ENCODE results near the gene MIA. TPM values are rescaled to one million over a fixed set of nuclear protein-coding genes. Genes with fewer than 3 reads are reported as not detected.
"Not testable (repeated sequence)": the region's sequence is repeated elsewhere in the genome, so short reads cannot be mapped to it uniquely, and the experiment has no call there.

MIA gene
- total and polyA plus RNA-seq, 9 of the 15 experiments (the other 6 are each of a cell fraction or from before 2014, with no cell fraction given) = 0.21 TPM; not detected in 8

DNA sequence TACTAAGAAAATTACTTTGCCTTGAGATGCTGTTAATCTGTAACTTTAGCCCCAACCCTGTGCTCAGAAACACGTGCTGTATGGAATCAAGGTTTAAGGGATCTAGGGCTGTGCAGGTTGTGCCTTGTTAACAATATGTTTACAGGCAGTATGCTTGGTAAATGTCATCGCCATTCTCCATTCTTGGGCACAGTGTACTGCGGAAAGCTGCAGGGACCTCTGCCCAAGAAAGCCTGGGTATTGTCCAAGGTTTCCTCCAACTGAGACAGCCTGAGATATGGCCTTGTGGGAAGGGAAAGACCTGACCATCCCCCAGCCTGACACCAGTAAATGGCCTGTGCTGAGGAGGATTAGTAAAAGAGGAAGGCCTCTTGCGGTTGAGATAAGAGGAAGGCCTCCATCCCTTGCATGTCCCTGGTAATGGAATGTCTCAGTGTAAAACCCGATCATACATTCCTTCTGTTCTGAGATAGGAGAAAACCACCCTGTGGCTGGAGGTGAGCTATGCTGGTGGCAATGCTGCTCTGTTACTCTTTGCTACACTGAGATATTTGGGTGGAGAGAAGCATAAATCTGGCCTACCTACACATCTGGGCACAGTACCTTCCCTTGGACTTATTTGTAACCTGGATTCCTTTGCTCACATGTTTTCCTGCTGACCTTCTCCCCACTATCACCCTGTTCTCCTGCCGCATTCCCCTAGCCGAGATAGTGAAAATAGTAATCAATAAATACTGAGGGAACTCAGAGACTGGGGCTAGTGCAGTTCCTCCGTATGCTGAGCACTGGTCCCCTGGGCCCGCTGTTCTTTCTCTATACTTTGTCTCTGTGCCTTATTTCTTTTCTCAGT, 47.6 kb downstream of the MIA start:
- H3K27me3 ChIP-seq (ENCODE audit: control insufficient read depth in 2 of 2, insufficient read depth in 2 of 2, low read length in 2 of 2); CTCF ChIA-PET (ENCODE audit: low intra/inter-chr PET ratio); H3K9me1 ChIP-seq (ENCODE audit: control insufficient read depth, insufficient read depth, low read length); H3K4me3 ChIP-seq; H3K9me3 ChIP-seq (replicated peaks; ENCODE audit: control insufficient read depth, insufficient read depth, low read depth, low read length); H3K36me3 ChIP-seq (ENCODE audit: control insufficient read depth, insufficient read depth, low read length); H4K20me1 ChIP-seq (replicated peaks; ENCODE audit: control insufficient read depth, insufficient read depth, low read length); H3K79me2 ChIP-seq (ENCODE audit: control insufficient read depth, insufficient read depth, low read length); in situ Hi-C loops (cut with MboI); TF ChIP-seq NR2C2 (CRISPR knock-in tag; IDR thresholded peaks at IDR 0.05); TEAD4 (CRISPR knock-in tag; IDR thresholded peaks at IDR 0.05; ENCODE audit: borderline replicate concordance): not testable (repeated sequence)
- WGBS (ENCODE audit: insufficient coverage, low coverage, missing lambda C conversion rate) = 8% methylated on average over 9 of the region's 9 CpGs
- peak overlapping the region; percentile 84 for H3K27ac ChIP-seq (ENCODE audit: extremely low read depth, low read depth, low read length)
- H3K4me1 ChIP-seq (replicated peaks in 1 of 2; ENCODE audit: control insufficient read depth in 2 of 2, insufficient read depth in 2 of 2, low read length in 2 of 2) = peaks cover 45 to 60% of the 10 kb centered on the region in 2 experiments
- DNase-seq (ENCODE audit: extremely low read depth in 1 of 4, low spot score in 3 of 4) (peak; percentile 42 to 92 (median 62)), FAIRE-seq (peak; percentile 96), ATAC-seq (peak; percentile 24)
- TSS peak; percentile 14 for BruUV-seq (replicated peaks)
- H3K9ac ChIP-seq (ENCODE audit: insufficient read depth in 1 of 2, low read depth in 2 of 2, low read length in 2 of 2) = peak overlapping the region in 1 of 2 experiments; percentile 62; a peak in 2 of 4 replicates
- H3K4me2 ChIP-seq (ENCODE audit: insufficient read depth, low read length) = peak overlapping the region; percentile 72
- POLR2A ChIA-PET = interaction anchor here (0.6 to 1.1 kb wide), 4 partner anchors 10 to 310 kb away, joined by 3 to 4 read pairs (median 3); no protein-coding TSS in a partner anchor
- peak overlapping the region; percentile 73 for H2AFZ ChIP-seq (ENCODE audit: low read depth, low read length)
- intact Hi-C loops (cut with micrococcal nuclease) = loop anchor here (2.0 to 5.0 kb wide), 3 partner anchors 42 to 161 kb away; no protein-coding TSS in a partner anchor
- TF ChIP-seq RCOR1 (IDR thresholded peaks at IDR 0.05; ENCODE audit: borderline replicate concordance in 1 of 2, low read depth in 2 of 2, low read length in 2 of 2) = peak; percentile 89 to 96
- TF ChIP-seq, protein P1, sequence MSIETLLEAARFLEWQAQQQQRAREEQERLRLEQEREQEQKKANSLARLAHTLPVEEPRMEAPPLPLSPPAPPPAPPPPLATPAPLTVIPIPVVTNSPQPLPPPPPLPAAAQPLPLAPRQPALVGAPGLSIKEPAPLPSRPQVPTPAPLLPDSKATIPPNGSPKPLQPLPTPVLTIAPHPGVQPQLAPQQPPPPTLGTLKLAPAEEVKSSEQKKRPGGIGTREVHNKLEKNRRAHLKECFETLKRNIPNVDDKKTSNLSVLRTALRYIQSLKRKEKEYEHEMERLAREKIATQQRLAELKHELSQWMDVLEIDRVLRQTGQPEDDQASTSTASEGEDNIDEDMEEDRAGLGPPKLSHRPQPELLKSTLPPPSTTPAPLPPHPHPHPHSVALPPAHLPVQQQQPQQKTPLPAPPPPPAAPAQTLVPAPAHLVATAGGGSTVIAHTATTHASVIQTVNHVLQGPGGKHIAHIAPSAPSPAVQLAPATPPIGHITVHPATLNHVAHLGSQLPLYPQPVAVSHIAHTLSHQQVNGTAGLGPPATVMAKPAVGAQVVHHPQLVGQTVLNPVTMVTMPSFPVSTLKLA (conservative IDR thresholded peaks at IDR 0.05) = peak; percentile 59 to 79; a peak in 3 of 4 replicates
- peak; percentile 86 for TF ChIP-seq ZNF175 (CRISPR knock-in tag; IDR thresholded peaks at IDR 0.05; ENCODE audit: low read depth)
- TF ChIP-seq ZNF668 (CRISPR knock-in tag; IDR thresholded peaks at IDR 0.05) = peak; percentile 56; the same call in 1 of the 2 replicates
- TF ChIP-seq NCOR1 (IDR thresholded peaks at IDR 0.05) = peak; percentile 92
- peak; percentile 60; the same call in 1 of the 2 replicates for TF ChIP-seq PML (IDR thresholded peaks at IDR 0.05; ENCODE audit: low read length)
- peak; percentile 86 for TF ChIP-seq BRD9 (IDR thresholded peaks at IDR 0.05; ENCODE audit: low read depth, partially characterized antibody)
- TF ChIP-seq NR2C2 (tag; IDR thresholded peaks at IDR 0.05) = peak; percentile 64
- peak; percentile 91 for TF ChIP-seq TEAD4 (IDR thresholded peaks at IDR 0.05; ENCODE audit: low read length)
- TF ChIP-seq MEIS2 (IDR thresholded peaks at IDR 0.05; ENCODE audit: partially characterized antibody) = peak; percentile 79
- TF ChIP-seq FOXK2 (conservative IDR thresholded peaks at IDR 0.05 in 1 of 2, IDR thresholded peaks at IDR 0.05 in 1 of 2; ENCODE audit: low read depth in 2 of 2) = peak; percentile 19 to 51; a peak in 1 of 4 replicates
- TF ChIP-seq ELF4 (CRISPR knock-in tag; IDR thresholded peaks at IDR 0.05) = peak; percentile 72; the same call in 1 of the 2 replicates
- TF ChIP-seq, protein P2, sequence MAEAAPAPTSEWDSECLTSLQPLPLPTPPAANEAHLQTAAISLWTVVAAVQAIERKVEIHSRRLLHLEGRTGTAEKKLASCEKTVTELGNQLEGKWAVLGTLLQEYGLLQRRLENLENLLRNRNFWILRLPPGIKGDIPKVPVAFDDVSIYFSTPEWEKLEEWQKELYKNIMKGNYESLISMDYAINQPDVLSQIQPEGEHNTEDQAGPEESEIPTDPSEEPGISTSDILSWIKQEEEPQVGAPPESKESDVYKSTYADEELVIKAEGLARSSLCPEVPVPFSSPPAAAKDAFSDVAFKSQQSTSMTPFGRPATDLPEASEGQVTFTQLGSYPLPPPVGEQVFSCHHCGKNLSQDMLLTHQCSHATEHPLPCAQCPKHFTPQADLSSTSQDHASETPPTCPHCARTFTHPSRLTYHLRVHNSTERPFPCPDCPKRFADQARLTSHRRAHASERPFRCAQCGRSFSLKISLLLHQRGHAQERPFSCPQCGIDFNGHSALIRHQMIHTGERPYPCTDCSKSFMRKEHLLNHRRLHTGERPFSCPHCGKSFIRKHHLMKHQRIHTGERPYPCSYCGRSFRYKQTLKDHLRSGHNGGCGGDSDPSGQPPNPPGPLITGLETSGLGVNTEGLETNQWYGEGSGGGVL (CRISPR knock-in tag; IDR thresholded peaks at IDR 0.05) = 0 out of 2 replicates have a peak, but pooled peaks have one; percentile 45
- TF ChIP-seq, protein P3, sequence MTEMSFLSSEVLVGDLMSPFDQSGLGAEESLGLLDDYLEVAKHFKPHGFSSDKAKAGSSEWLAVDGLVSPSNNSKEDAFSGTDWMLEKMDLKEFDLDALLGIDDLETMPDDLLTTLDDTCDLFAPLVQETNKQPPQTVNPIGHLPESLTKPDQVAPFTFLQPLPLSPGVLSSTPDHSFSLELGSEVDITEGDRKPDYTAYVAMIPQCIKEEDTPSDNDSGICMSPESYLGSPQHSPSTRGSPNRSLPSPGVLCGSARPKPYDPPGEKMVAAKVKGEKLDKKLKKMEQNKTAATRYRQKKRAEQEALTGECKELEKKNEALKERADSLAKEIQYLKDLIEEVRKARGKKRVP (CRISPR knock-in tag; IDR thresholded peaks at IDR 0.05) = peak; percentile 46; the same call in 1 of the 2 replicates
- peak; percentile 99 for TF ChIP-seq LEF1 (IDR thresholded peaks at IDR 0.05)

Measured in K562 (cell line).